Body of pancreas (tissue), 4 donors: ENCODE measurements around the gene SETD7. TPM values are rescaled to one million over a fixed set of nuclear protein-coding genes. Genes with fewer than 3 reads are reported as not detected.

Experiments used
- ATAC-seq: fragments of 150-250 bp; one replicate; pipeline ENCODE4 v1.9.1; 2016
- DNase-seq, 4 donors: peaks; one replicate each; pipeline ENCODE4 v3.0.0-alpha.2; 2019
- H3K27ac ChIP-seq, 4 donors: fragments of 200-600 bp; sonication (generic); 1 replicate in 3 of 4; 2 replicates in 1 of 4; pipeline versions ENCODE4 v1.5.1 to v1.6.1; 2016 to 2019; ENCODE audit warnings: mild to moderate bottlenecking in 1 of 4, mixed read lengths in 1 of 4, moderate library complexity in 1 of 4
- H3K27me3 ChIP-seq, 2 donors: fragments of 200-600 bp; sonication (generic); one replicate each; pipeline ENCODE4 v1.6.0; 2016; ENCODE audit warnings: mild to moderate bottlenecking in 1 of 2
- H3K36me3 ChIP-seq, 2 donors: fragments of 200-600 bp; sonication (generic); replicated peaks in 1 of 2; 2 replicates each; pipeline ENCODE4 v1.5.1; 2016; ENCODE audit warnings: low read depth in 2 of 2; ENCODE audit not compliant: insufficient read depth in 1 of 2
- H3K4me1 ChIP-seq: fragments of 200-600 bp; sonication (generic); one replicate; pipeline ENCODE4 v1.6.0; 2016
- H3K4me3 ChIP-seq, 2 donors: fragments of 200-600 bp; sonication (generic); 1 replicate in 1 of 2; 2 replicates in 1 of 2; pipeline ENCODE4 v1.5.1; 2016 to 2019
- H3K9me3 ChIP-seq, 3 donors: fragments of 200-600 bp; sonication (generic); 1 replicate in 2 of 3; 2 replicates in 1 of 3; pipeline ENCODE4 v1.5.1; 2016
- CTCF ChIP-seq, 7 experiments: fragments of 450-650 bp in 4 of 7; fragments of 200-600 bp in 3 of 7; sonication (generic) in 3 of 7; IDR thresholded peaks; one replicate each; pipeline ENCODE4 v1.5.1; 2016 to 2019; ENCODE audit warnings: antibody characterized with exemption in 7 of 7
- POLR2A ChIP-seq, 3 donors: fragments of 450-650 bp; IDR thresholded peaks; one replicate each; pipeline ENCODE4 v1.6.1; 2016; ENCODE audit warnings: antibody characterized with exemption in 3 of 3, mild to moderate bottlenecking in 2 of 3
- WGBS, 2 donors: methylation state at CpG; one replicate each; pipeline ENCODE4 v1.1.5; 2017; 5-methylcytosine and 5-hydroxymethylcytosine counted together
- intact Hi-C: fragments of 100-400 bp; cut with DNase I; formaldehyde crosslinking; loops from one replicate; pipeline ENCODE4 v1.15.1; 2023
- total RNA-seq, 2 donors: library from RNA; depleted of rRNA; stranded (reverse); fragments of >200 nt; gene quantifications; one replicate each; pipeline ENCODE4 v1.1.0, GENCODE V29; 2016

The SETD7 gene
- total RNA-seq, 2 donors from 2014 or later = 21.8 to 34.8 TPM

GRCh38 chr4:139600662-139601061, 44.6 kb upstream of the SETD7 start:
- H3K27ac ChIP-seq = no peak overlapping the region
- H3K4me3 ChIP-seq = no peak overlapping the region
- ATAC-seq = no peak
- H3K9me3 ChIP-seq = no peaks in the 10 kb centered on the region
- intact Hi-C loops = no loop called here
- no peaks in the 10 kb centered on the region for H3K36me3 ChIP-seq
- TF ChIP-seq CTCF (IDR thresholded peaks at IDR 0.05) = no peak
- TF ChIP-seq POLR2A (IDR thresholded peaks at IDR 0.05) = no peak
- peaks cover 20% of the 10 kb centered on the region for H3K4me1 ChIP-seq
- no peaks in the 10 kb centered on the region for H3K27me3 ChIP-seq
- DNase-seq = no peak
- WGBS, 2 donors = 91 to 95% methylated on average over 4 of the region's 4 CpGs

- Histone ChIP-seq H3K27ac (no peak overlapping the region), H3K36me3 (no peaks in the 10 kb centered on the region), H3K9me3 (no peaks in the 10 kb centered on the region), H3K4me3 (no peak overlapping the region), H3K4me1 (peaks cover 16% of the 10 kb centered on the region), H3K27me3 (no peaks in the 10 kb centered on the region)
- 69 to 73% methylated on average over 6 of the region's 6 CpGs for WGBS, 2 donors
- TF ChIP-seq CTCF (IDR thresholded peaks at IDR 0.05) = no peak
- no peak for TF ChIP-seq POLR2A (IDR thresholded peaks at IDR 0.05)
- DNase-seq (no peak), ATAC-seq (no peak)
- intact Hi-C loops = no loop called here
These were observed 43.8 kb upstream of the SETD7 start for GRCh38 chr4:139599594-139600374.

GRCh38 chr4:139599076-139599475, 43.1 kb upstream of the SETD7 start:
- Histone ChIP-seq H3K36me3 (no peaks in the 10 kb centered on the region), H3K4me3 (no peak overlapping the region), H3K4me1 (peaks cover 9% of the 10 kb centered on the region), H3K27ac (no peak overlapping the region), H3K27me3 (no peaks in the 10 kb centered on the region), H3K9me3 (no peaks in the 10 kb centered on the region)
- 92 to 97% methylated on average over 3 of the region's 3 CpGs for WGBS, 2 donors
- DNase-seq (no peak), ATAC-seq (no peak)
- TF ChIP-seq POLR2A (IDR thresholded peaks at IDR 0.05) = no peak
- no peak for TF ChIP-seq CTCF (IDR thresholded peaks at IDR 0.05)
- intact Hi-C loops = no loop called here

GRCh38 chr4:139596684-139597279, 40.8 kb upstream of the SETD7 start:
- 65 to 72% methylated on average over 4 of the region's 4 CpGs for WGBS, 2 donors
- DNase-seq (no peak), ATAC-seq (no peak)
- Histone ChIP-seq H3K4me1 (peaks cover 10% of the 10 kb centered on the region), H3K4me3 (no peak overlapping the region), H3K27me3 (no peaks in the 10 kb centered on the region), H3K9me3 (no peaks in the 10 kb centered on the region), H3K27ac (no peak overlapping the region), H3K36me3 (no peaks in the 10 kb centered on the region)
- intact Hi-C loops = no loop called here
- TF ChIP-seq CTCF (IDR thresholded peaks at IDR 0.05) (no peak), POLR2A (IDR thresholded peaks at IDR 0.05) (no peak)
